Trophoblast cell (in vitro differentiated cells and primary cell): ENCODE results near the gene FHIT.

ENCODE experiments used
- DNase-seq, 2 donors: peaks; one replicate each; pipeline ENCODE4 v3.0.0-alpha.2; 2016
- H2AFZ ChIP-seq: 2 replicates; pipeline ENCODE4 v1.6.1; 2013; ENCODE audit warnings: low read length, moderate library complexity, mild to moderate bottlenecking; ENCODE audit not compliant: insufficient read depth, poor library complexity
- H2AK5ac ChIP-seq: 2 replicates; pipeline ENCODE4 v1.6.1; 2013; ENCODE audit warnings: mild to moderate bottlenecking, low read length
- H2BK120ac ChIP-seq: 2 replicates; pipeline ENCODE4 v1.6.1; 2013; ENCODE audit warnings: low read length, mild to moderate bottlenecking, moderate library complexity; ENCODE audit not compliant: insufficient read depth, poor library complexity
- H2BK12ac ChIP-seq: 2 replicates; pipeline ENCODE4 v1.6.1; 2013; ENCODE audit warnings: mild to moderate bottlenecking, low read length, moderate library complexity
- H2BK5ac ChIP-seq: 2 replicates; pipeline ENCODE4 v1.6.1; 2013; ENCODE audit warnings: low read length, low read depth, moderate library complexity, mild to moderate bottlenecking; ENCODE audit not compliant: poor library complexity
- H3K14ac ChIP-seq: 2 replicates; pipeline ENCODE4 v1.6.1; 2013; ENCODE audit warnings: mild to moderate bottlenecking, low read length
- H3K18ac ChIP-seq: 2 replicates; pipeline ENCODE4 v1.6.1; 2013; ENCODE audit warnings: mild to moderate bottlenecking, low read length
- H3K23ac ChIP-seq: 2 replicates; pipeline ENCODE4 v1.6.1; 2013; ENCODE audit warnings: low read length
- H3K27ac ChIP-seq: 2 replicates; pipeline ENCODE4 v1.5.1; 2013; ENCODE audit warnings: low read depth, mild to moderate bottlenecking, inconsistent platforms, low read length, moderate library complexity
- H3K27me3 ChIP-seq: 2 replicates; pipeline ENCODE4 v1.6.1; 2013; ENCODE audit warnings: inconsistent platforms, mild to moderate bottlenecking, low read length, moderate library complexity; ENCODE audit not compliant: insufficient read depth
- H3K36me3 ChIP-seq, 2 experiments: 1 replicate in 1 of 2; 2 replicates in 1 of 2; pipeline ENCODE4 v1.6.1; 2013; ENCODE audit warnings: low read length in 2 of 2, mild to moderate bottlenecking in 2 of 2, moderate library complexity in 1 of 2; ENCODE audit not compliant: insufficient read depth in 2 of 2, control insufficient read depth in 1 of 2
- H3K4ac ChIP-seq: 2 replicates; pipeline ENCODE4 v1.6.1; 2013; ENCODE audit warnings: low read depth, mild to moderate bottlenecking, low read length, moderate library complexity
- H3K4me1 ChIP-seq, 2 experiments: 1 replicate in 1 of 2; 2 replicates in 1 of 2; pipeline ENCODE4 v1.6.1; 2013; ENCODE audit warnings: low read length in 2 of 2, mild to moderate bottlenecking in 2 of 2, moderate library complexity in 1 of 2; ENCODE audit not compliant: insufficient read depth in 2 of 2, control insufficient read depth in 1 of 2
- H3K4me2 ChIP-seq: 2 replicates; pipeline ENCODE4 v1.6.1; 2013; ENCODE audit warnings: inconsistent platforms, mild to moderate bottlenecking, low read length, moderate library complexity
- H3K4me3 ChIP-seq: 2 replicates; pipeline ENCODE4 v1.5.1; 2013; ENCODE audit warnings: mild to moderate bottlenecking, low read depth, low read length, inconsistent platforms
- H3K79me1 ChIP-seq: one replicate; pipeline ENCODE4 v1.6.1; 2013; ENCODE audit warnings: low read length
- H3K79me2 ChIP-seq: 2 replicates; pipeline ENCODE4 v1.6.1; 2013; ENCODE audit warnings: low read length, mild to moderate bottlenecking; ENCODE audit not compliant: control insufficient read depth, insufficient read depth, poor library complexity
- H3K9ac ChIP-seq: 2 replicates; pipeline ENCODE4 v1.6.1; 2013; ENCODE audit warnings: mild to moderate bottlenecking, low read length
- H3K9me3 ChIP-seq: 2 replicates; pipeline ENCODE4 v1.6.1; 2013; ENCODE audit warnings: low read depth, mild to moderate bottlenecking, control low read depth, inconsistent platforms, low read length; ENCODE audit not compliant: insufficient read depth
- H4K12ac ChIP-seq: 2 replicates; pipeline ENCODE4 v1.6.1; 2013; ENCODE audit warnings: low read depth, mild to moderate bottlenecking, low read length, moderate library complexity
- H4K8ac ChIP-seq: 2 replicates; pipeline ENCODE4 v1.6.1; 2013; ENCODE audit warnings: low read depth, mild to moderate bottlenecking, low read length, moderate library complexity
- H4K91ac ChIP-seq: one replicate; pipeline ENCODE4 v1.6.1; 2013; ENCODE audit warnings: low read depth, mild to moderate bottlenecking, low read length, moderate library complexity
- WGBS: extraction: QIAGEN DNeasy Blood & Tissue Kit; methylation state at CpG from one replicate; pipeline ENCODE4 v1.1.7; 2013; ENCODE audit warnings: missing lambda C conversion rate; ENCODE audit not compliant: insufficient read length, insufficient coverage; ENCODE audit errors: extremely low coverage; 5-methylcytosine and 5-hydroxymethylcytosine counted together

FHIT gene

DNA sequence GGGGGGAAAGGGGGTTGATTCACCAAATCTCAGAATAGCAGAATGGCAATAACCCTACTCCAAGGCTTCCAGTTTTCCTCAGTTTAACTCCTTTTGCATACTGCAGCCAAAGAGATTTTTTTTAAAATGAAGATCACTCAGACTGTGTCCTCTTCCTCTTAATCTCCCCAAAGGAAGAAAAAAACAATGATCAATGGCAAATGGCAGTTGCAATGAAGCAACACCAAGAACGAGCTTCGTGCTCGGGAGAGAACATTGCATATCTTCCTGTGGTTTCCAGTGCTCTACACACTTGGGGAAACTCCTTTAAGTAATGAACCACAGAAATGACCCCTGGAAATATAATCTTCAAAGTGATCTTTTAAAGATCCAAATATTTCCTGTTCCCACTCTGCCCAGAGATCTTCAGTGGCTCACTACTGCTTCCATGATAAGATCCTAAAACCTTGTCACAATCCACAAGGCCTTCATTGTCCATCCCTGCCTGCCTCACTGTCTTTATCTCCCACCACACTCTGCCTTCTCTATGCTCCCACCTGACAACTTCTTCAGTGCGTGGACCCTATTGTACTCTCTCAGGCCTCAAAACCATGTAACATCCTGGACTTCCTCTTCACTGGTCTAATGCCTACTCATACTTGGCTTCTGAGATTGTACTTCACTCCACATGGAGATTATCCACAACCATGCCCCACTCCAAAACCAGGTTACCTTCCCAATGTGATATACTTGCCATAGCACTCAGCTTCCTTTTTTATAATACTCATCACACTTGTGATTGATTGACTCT lies 394.8 kb downstream of the FHIT start:
- Histone ChIP-seq H3K4me1 (no peaks in the 10 kb centered on the region), H3K23ac (no peak overlapping the region), H3K36me3 (no peaks in the 10 kb centered on the region), H2BK5ac (no peak overlapping the region), H2AFZ (no peak overlapping the region), H2AK5ac (no peak overlapping the region), H3K4me2 (no peak overlapping the region), H3K9ac (peak overlapping the region; percentile 4), H3K4me3 (no peak overlapping the region), H3K79me1 (no peaks in the 10 kb centered on the region), H3K79me2 (no peaks in the 10 kb centered on the region), H3K27ac (no peak overlapping the region), H3K4ac (no peak overlapping the region), H3K14ac (no peak overlapping the region), H3K27me3 (no peaks in the 10 kb centered on the region), H4K91ac (no peak overlapping the region), H4K12ac (no peak overlapping the region), H3K9me3 (peaks cover 1% of the 10 kb centered on the region), H2BK120ac (no peak overlapping the region), H3K18ac (no peak overlapping the region), H4K8ac (no peak overlapping the region), H2BK12ac (no peak overlapping the region)
- DNase-seq = no peak
- no CpG with 5 or more reads among the region's 4 CpGs for WGBS

DNA sequence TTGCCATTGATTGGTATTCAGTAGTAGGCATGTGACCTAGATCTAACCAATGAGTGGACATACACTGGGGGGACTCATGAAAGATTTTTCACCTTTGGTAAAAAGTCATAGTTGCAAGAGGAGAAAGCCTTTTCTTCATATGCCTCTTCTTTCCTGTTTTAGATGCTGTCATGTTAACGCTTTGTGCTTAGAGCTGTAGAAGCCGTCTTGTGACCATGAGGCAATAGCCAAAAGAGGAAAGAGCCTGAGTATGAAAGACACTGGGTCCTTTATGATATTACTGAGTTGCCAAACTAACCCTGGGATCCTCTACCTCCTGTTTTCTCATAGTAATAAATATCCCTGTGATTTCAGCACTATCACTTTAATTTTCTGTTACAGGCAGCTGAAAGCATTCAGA lies 396.0 kb downstream of the FHIT start:
- WGBS = no CpG with 5 or more reads among the region's 2 CpGs
- H4K8ac ChIP-seq = no peak overlapping the region

DNA sequence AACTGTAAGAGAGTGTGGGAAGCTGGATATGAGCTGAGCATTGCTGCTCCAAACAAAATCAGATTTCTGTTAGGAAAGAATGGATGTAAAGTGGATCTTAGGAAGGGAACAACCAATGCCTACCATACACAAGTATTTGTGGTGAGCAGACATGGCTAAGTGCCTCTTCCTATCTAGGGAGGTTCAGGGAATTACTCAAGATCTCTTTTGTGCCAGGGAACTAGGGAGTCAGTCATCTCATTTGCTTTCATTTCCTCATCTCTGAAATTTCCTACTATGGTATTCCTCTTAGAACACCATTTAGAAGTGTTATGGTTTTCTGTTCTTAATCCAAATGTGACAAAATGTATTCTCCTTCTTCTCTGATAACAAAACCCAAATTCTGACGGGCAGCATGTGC lies 396.5 kb downstream of the FHIT start:
- no peak overlapping the region for H2BK120ac ChIP-seq
- no peak overlapping the region for H2BK12ac ChIP-seq
- H4K12ac ChIP-seq = no peak overlapping the region
- H3K79me1 ChIP-seq = no peaks in the 10 kb centered on the region
- no peak overlapping the region for H3K27ac ChIP-seq
- DNase-seq = no peak
- no peaks in the 10 kb centered on the region for H3K27me3 ChIP-seq
- WGBS = no CpG with 5 or more reads among the region's 1 CpG
- H3K79me2 ChIP-seq = no peaks in the 10 kb centered on the region
- no peak overlapping the region for H3K4me3 ChIP-seq
- no peak overlapping the region for H4K91ac ChIP-seq
- no peak overlapping the region for H3K4me2 ChIP-seq
- no peak overlapping the region for H2AK5ac ChIP-seq
- H3K23ac ChIP-seq = no peak overlapping the region
- H3K14ac ChIP-seq = no peak overlapping the region
- no peaks in the 10 kb centered on the region for H3K36me3 ChIP-seq
- no peaks in the 10 kb centered on the region for H3K4me1 ChIP-seq
- H3K18ac ChIP-seq = no peak overlapping the region
- H3K9ac ChIP-seq = no peak overlapping the region
- no peaks in the 10 kb centered on the region for H3K9me3 ChIP-seq
- no peak overlapping the region for H2AFZ ChIP-seq
- H4K8ac ChIP-seq = no peak overlapping the region
- H2BK5ac ChIP-seq = no peak overlapping the region
- no peak overlapping the region for H3K4ac ChIP-seq

More for the DNA sequence above, 396.0 kb downstream of the FHIT start:
- Histone ChIP-seq H3K23ac (no peak overlapping the region), H3K9me3 (no peaks in the 10 kb centered on the region), H3K36me3 (no peaks in the 10 kb centered on the region), H3K4ac (no peak overlapping the region), H4K91ac (no peak overlapping the region), H3K4me1 (no peaks in the 10 kb centered on the region), H2BK5ac (no peak overlapping the region), H3K27me3 (no peaks in the 10 kb centered on the region), H2AFZ (no peak overlapping the region), H2BK120ac (no peak overlapping the region), H4K12ac (no peak overlapping the region), H3K14ac (no peak overlapping the region), H3K18ac (no peak overlapping the region), H3K4me3 (no peak overlapping the region), H2AK5ac (no peak overlapping the region), H3K9ac (no peak overlapping the region), H3K79me1 (no peaks in the 10 kb centered on the region), H2BK12ac (no peak overlapping the region), H3K79me2 (no peaks in the 10 kb centered on the region), H3K27ac (no peak overlapping the region), H3K4me2 (no peak overlapping the region)
- peak in 1 of 2 donors; percentile 6 for DNase-seq

DNA sequence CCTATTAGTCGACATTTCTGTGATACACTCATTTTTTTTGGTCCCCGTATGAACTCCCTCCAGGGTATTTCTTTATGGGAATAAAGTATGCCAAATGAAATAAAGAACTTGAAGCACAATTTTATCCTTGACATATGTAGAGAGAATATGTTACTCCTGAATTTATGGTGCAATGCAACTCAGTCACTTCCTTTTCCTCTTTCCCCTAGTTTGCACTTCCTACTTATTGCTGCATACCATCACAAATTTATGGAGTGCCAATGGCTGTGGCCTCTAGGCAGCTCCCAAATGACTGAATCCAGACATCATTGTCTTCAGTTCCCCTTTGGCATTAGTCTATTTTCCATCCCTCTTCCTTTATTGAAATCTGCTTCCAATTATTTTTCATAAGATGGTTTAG lies 403.5 kb downstream of the FHIT start:
- no peak overlapping the region for H3K4me2 ChIP-seq
- no peaks in the 10 kb centered on the region for H3K9me3 ChIP-seq
- no peak overlapping the region for H4K12ac ChIP-seq
- H3K27me3 ChIP-seq = no peaks in the 10 kb centered on the region
- peaks cover 0 to 5% of the 10 kb centered on the region in 2 experiments for H3K4me1 ChIP-seq
- no peak overlapping the region for H2BK120ac ChIP-seq
- no peak overlapping the region for H3K9ac ChIP-seq
- no peak overlapping the region for H3K27ac ChIP-seq
- no peaks in the 10 kb centered on the region for H3K79me2 ChIP-seq
- H2AFZ ChIP-seq = no peak overlapping the region
- no peak overlapping the region for H2BK12ac ChIP-seq
- no peak overlapping the region for H3K18ac ChIP-seq
- H4K8ac ChIP-seq = no peak overlapping the region
- no peak overlapping the region for H4K91ac ChIP-seq
- no peak overlapping the region for H3K14ac ChIP-seq
- WGBS = no CpG with 5 or more reads among the region's 2 CpGs
- no peak overlapping the region for H3K4me3 ChIP-seq
- DNase-seq = no peak
- H2BK5ac ChIP-seq = no peak overlapping the region
- no peaks in the 10 kb centered on the region for H3K36me3 ChIP-seq
- H2AK5ac ChIP-seq = no peak overlapping the region
- no peak overlapping the region for H3K23ac ChIP-seq
- H3K4ac ChIP-seq = no peak overlapping the region
- H3K79me1 ChIP-seq = no peaks in the 10 kb centered on the region
